ENCODE results near the gene OR2D3.

GRCh38 chr11:6876914-6877313, 43.9 kb upstream of the OR2D3 start:
- TF ChIP-seq EZH2 (optimal IDR thresholded peaks at IDR 0.05; ENCODE audit: low read depth, low read length) = no peak
- TF ChIP-seq, protein P1, sequence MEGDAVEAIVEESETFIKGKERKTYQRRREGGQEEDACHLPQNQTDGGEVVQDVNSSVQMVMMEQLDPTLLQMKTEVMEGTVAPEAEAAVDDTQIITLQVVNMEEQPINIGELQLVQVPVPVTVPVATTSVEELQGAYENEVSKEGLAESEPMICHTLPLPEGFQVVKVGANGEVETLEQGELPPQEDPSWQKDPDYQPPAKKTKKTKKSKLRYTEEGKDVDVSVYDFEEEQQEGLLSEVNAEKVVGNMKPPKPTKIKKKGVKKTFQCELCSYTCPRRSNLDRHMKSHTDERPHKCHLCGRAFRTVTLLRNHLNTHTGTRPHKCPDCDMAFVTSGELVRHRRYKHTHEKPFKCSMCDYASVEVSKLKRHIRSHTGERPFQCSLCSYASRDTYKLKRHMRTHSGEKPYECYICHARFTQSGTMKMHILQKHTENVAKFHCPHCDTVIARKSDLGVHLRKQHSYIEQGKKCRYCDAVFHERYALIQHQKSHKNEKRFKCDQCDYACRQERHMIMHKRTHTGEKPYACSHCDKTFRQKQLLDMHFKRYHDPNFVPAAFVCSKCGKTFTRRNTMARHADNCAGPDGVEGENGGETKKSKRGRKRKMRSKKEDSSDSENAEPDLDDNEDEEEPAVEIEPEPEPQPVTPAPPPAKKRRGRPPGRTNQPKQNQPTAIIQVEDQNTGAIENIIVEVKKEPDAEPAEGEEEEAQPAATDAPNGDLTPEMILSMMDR (IDR thresholded peaks at IDR 0.05; ENCODE audit: low read length) = no peak

All from MM.1S (cell line).